ENCODE measurements around the gene GFY. TPM values are rescaled to one million over a fixed set of nuclear protein-coding genes. Genes with fewer than 3 reads are reported as not detected.

GFY gene
- polyA plus RNA-seq = not detected

GRCh38 chr19:49425178-49425577 lies at the start of gene GFY:
TSS of gene GFY (plus strand) at chr19:49425388. CDS start at chr19:49426431, 1,043 bp downstream.
- Histone ChIP-seq H3K4me3 (ENCODE audit: low read depth in 1 of 2, low read length in 2 of 2) (no peak within 1 kb of the TSS), H3K36me3 (ENCODE audit: control insufficient read depth in 2 of 2, insufficient read depth in 2 of 2, low read length in 1 of 2) (no peaks in the 10 kb centered on the region), H3K27ac (ENCODE audit: low read depth in 2 of 2, low read length in 1 of 2) (no peak within 1 kb of the TSS), H3K27me3 (ENCODE audit: control insufficient read depth in 1 of 2, insufficient read depth in 2 of 2, low read length in 2 of 2) (peaks cover 0 to 34% of the 10 kb centered on the region in 2 donors), H3K9me3 (ENCODE audit: control insufficient read depth in 2 of 2, insufficient read depth in 1 of 2, low read depth in 1 of 2, low read length in 1 of 2) (no peaks in the 10 kb centered on the region), H3K4me1 (ENCODE audit: control insufficient read depth in 2 of 2, insufficient read depth in 2 of 2, low read length in 1 of 2) (peaks cover 2 to 16% of the 10 kb centered on the region in 2 donors)
- 45 to 55% methylated on average over 7 of the region's 7 CpGs for WGBS, 2 donors

GRCh38 chr19:49378512-49378911 lies 46.7 kb upstream of the GFY start:
- no peaks in the 10 kb centered on the region for H3K4me1 ChIP-seq (ENCODE audit: control insufficient read depth in 2 of 2, insufficient read depth in 2 of 2, low read length in 1 of 2)
- no peak overlapping the region for H3K4me3 ChIP-seq (ENCODE audit: low read depth in 1 of 2, low read length in 2 of 2)
- H3K36me3 ChIP-seq (ENCODE audit: control insufficient read depth in 2 of 2, insufficient read depth in 2 of 2, low read length in 1 of 2) = no peaks in the 10 kb centered on the region
- no peaks in the 10 kb centered on the region for H3K27me3 ChIP-seq (ENCODE audit: control insufficient read depth in 1 of 2, insufficient read depth in 2 of 2, low read length in 2 of 2)
- WGBS, 2 donors = 69 to 86% methylated on average over 3 of the region's 3 CpGs
- no peaks in the 10 kb centered on the region for H3K9me3 ChIP-seq (ENCODE audit: control insufficient read depth in 2 of 2, insufficient read depth in 1 of 2, low read depth in 1 of 2, low read length in 1 of 2)
- no peak overlapping the region for H3K27ac ChIP-seq (ENCODE audit: low read depth in 2 of 2, low read length in 1 of 2)

- no peaks in the 10 kb centered on the region for H3K36me3 ChIP-seq (ENCODE audit: control insufficient read depth in 2 of 2, insufficient read depth in 2 of 2, low read length in 1 of 2)
- WGBS, 2 donors = 92 to 96% methylated on average over 3 of the region's 3 CpGs
- H3K4me1 ChIP-seq (ENCODE audit: control insufficient read depth in 2 of 2, insufficient read depth in 2 of 2, low read length in 1 of 2) = no peaks in the 10 kb centered on the region
- no peak overlapping the region for H3K4me3 ChIP-seq (ENCODE audit: low read depth in 1 of 2, low read length in 2 of 2)
- H3K27me3 ChIP-seq (ENCODE audit: control insufficient read depth in 1 of 2, insufficient read depth in 2 of 2, low read length in 2 of 2) = no peaks in the 10 kb centered on the region
- H3K27ac ChIP-seq (ENCODE audit: low read depth in 2 of 2, low read length in 1 of 2) = no peak overlapping the region
- H3K9me3 ChIP-seq (ENCODE audit: control insufficient read depth in 2 of 2, insufficient read depth in 1 of 2, low read depth in 1 of 2, low read length in 1 of 2) = no peaks in the 10 kb centered on the region
Observed at GRCh38 chr19:49380391-49380790, 44.8 kb upstream of the GFY start.

GRCh38 chr19:49382639-49383038 lies 42.5 kb upstream of the GFY start:
- Histone ChIP-seq H3K9me3 (ENCODE audit: control insufficient read depth in 2 of 2, insufficient read depth in 1 of 2, low read depth in 1 of 2, low read length in 1 of 2) (no peaks in the 10 kb centered on the region), H3K27me3 (ENCODE audit: control insufficient read depth in 1 of 2, insufficient read depth in 2 of 2, low read length in 2 of 2) (no peaks in the 10 kb centered on the region), H3K4me1 (ENCODE audit: control insufficient read depth in 2 of 2, insufficient read depth in 2 of 2, low read length in 1 of 2) (no peaks in the 10 kb centered on the region), H3K4me3 (ENCODE audit: low read depth in 1 of 2, low read length in 2 of 2) (no peak overlapping the region), H3K27ac (ENCODE audit: low read depth in 2 of 2, low read length in 1 of 2) (no peak overlapping the region), H3K36me3 (ENCODE audit: control insufficient read depth in 2 of 2, insufficient read depth in 2 of 2, low read length in 1 of 2) (no peaks in the 10 kb centered on the region)
- WGBS, 2 donors = 89 to 93% methylated on average over 5 of the region's 5 CpGs

GRCh38 chr19:49383599-49383998 lies 41.6 kb upstream of the GFY start:
- H3K36me3 ChIP-seq (ENCODE audit: control insufficient read depth in 2 of 2, insufficient read depth in 2 of 2, low read length in 1 of 2) = no peaks in the 10 kb centered on the region
- no peaks in the 10 kb centered on the region for H3K4me1 ChIP-seq (ENCODE audit: control insufficient read depth in 2 of 2, insufficient read depth in 2 of 2, low read length in 1 of 2)
- 50% methylated on average over 1 of the region's 1 CpG for WGBS, 2 donors
- H3K9me3 ChIP-seq (ENCODE audit: control insufficient read depth in 2 of 2, insufficient read depth in 1 of 2, low read depth in 1 of 2, low read length in 1 of 2) = no peaks in the 10 kb centered on the region
- H3K27me3 ChIP-seq (ENCODE audit: control insufficient read depth in 1 of 2, insufficient read depth in 2 of 2, low read length in 2 of 2) = no peaks in the 10 kb centered on the region
- H3K4me3 ChIP-seq (ENCODE audit: low read depth in 1 of 2, low read length in 2 of 2) = no peak overlapping the region
- no peak overlapping the region for H3K27ac ChIP-seq (ENCODE audit: low read depth in 2 of 2, low read length in 1 of 2)

- H3K4me3 ChIP-seq (ENCODE audit: low read depth in 1 of 2, low read length in 2 of 2) = no peak within 1 kb of the TSS
Observed at GRCh38 chr19:49387936-49388372, 37.2 kb upstream of the GFY start, which contains the start of gene KASH5. TSS of gene KASH5 (plus strand) at chr19:49388249. CDS start at chr19:49390884, 2,635 bp downstream.

GRCh38 chr19:49389406-49389805 lies 35.8 kb upstream of the GFY start:
- Histone ChIP-seq H3K36me3 (ENCODE audit: control insufficient read depth in 2 of 2, insufficient read depth in 2 of 2, low read length in 1 of 2) (no peaks in the 10 kb centered on the region), H3K9me3 (ENCODE audit: control insufficient read depth in 2 of 2, insufficient read depth in 1 of 2, low read depth in 1 of 2, low read length in 1 of 2) (no peaks in the 10 kb centered on the region), H3K4me1 (ENCODE audit: control insufficient read depth in 2 of 2, insufficient read depth in 2 of 2, low read length in 1 of 2) (no peaks in the 10 kb centered on the region), H3K4me3 (ENCODE audit: low read depth in 1 of 2, low read length in 2 of 2) (no peak overlapping the region), H3K27me3 (ENCODE audit: control insufficient read depth in 1 of 2, insufficient read depth in 2 of 2, low read length in 2 of 2) (no peaks in the 10 kb centered on the region), H3K27ac (ENCODE audit: low read depth in 2 of 2, low read length in 1 of 2) (no peak overlapping the region)
- WGBS, 2 donors = 79 to 86% methylated on average over 20 of the region's 20 CpGs

More at GRCh38 chr19:49387936-49388372, 37.2 kb upstream of the GFY start, which contains the start of gene KASH5:
- Histone ChIP-seq H3K36me3 (ENCODE audit: control insufficient read depth in 2 of 2, insufficient read depth in 2 of 2, low read length in 1 of 2) (no peaks in the 10 kb centered on the region), H3K9me3 (ENCODE audit: control insufficient read depth in 2 of 2, insufficient read depth in 1 of 2, low read depth in 1 of 2, low read length in 1 of 2) (no peaks in the 10 kb centered on the region), H3K4me1 (ENCODE audit: control insufficient read depth in 2 of 2, insufficient read depth in 2 of 2, low read length in 1 of 2) (no peaks in the 10 kb centered on the region), H3K27ac (ENCODE audit: low read depth in 2 of 2, low read length in 1 of 2) (no peak within 1 kb of the TSS), H3K27me3 (ENCODE audit: control insufficient read depth in 1 of 2, insufficient read depth in 2 of 2, low read length in 2 of 2) (no peaks in the 10 kb centered on the region)
- 36 to 56% methylated on average over 39 to 40 of the region's 40 CpGs for WGBS, 2 donors

- 61 to 62% methylated on average over 26 of the region's 26 CpGs for WGBS, 2 donors
- Histone ChIP-seq H3K27ac (ENCODE audit: low read depth in 2 of 2, low read length in 1 of 2) (no peak overlapping the region), H3K9me3 (ENCODE audit: control insufficient read depth in 2 of 2, insufficient read depth in 1 of 2, low read depth in 1 of 2, low read length in 1 of 2) (no peaks in the 10 kb centered on the region), H3K27me3 (ENCODE audit: control insufficient read depth in 1 of 2, insufficient read depth in 2 of 2, low read length in 2 of 2) (no peaks in the 10 kb centered on the region), H3K4me3 (ENCODE audit: low read depth in 1 of 2, low read length in 2 of 2) (no peak overlapping the region), H3K36me3 (ENCODE audit: control insufficient read depth in 2 of 2, insufficient read depth in 2 of 2, low read length in 1 of 2) (no peaks in the 10 kb centered on the region), H3K4me1 (ENCODE audit: control insufficient read depth in 2 of 2, insufficient read depth in 2 of 2, low read length in 1 of 2) (no peaks in the 10 kb centered on the region)
Observed at GRCh38 chr19:49390131-49390928, 34.9 kb upstream of the GFY start.

- H3K36me3 ChIP-seq (ENCODE audit: control insufficient read depth in 2 of 2, insufficient read depth in 2 of 2, low read length in 1 of 2) = no peaks in the 10 kb centered on the region
- H3K27me3 ChIP-seq (ENCODE audit: control insufficient read depth in 1 of 2, insufficient read depth in 2 of 2, low read length in 2 of 2) = no peaks in the 10 kb centered on the region
- no peak overlapping the region for H3K27ac ChIP-seq (ENCODE audit: low read depth in 2 of 2, low read length in 1 of 2)
- no peaks in the 10 kb centered on the region for H3K4me1 ChIP-seq (ENCODE audit: control insufficient read depth in 2 of 2, insufficient read depth in 2 of 2, low read length in 1 of 2)
- H3K9me3 ChIP-seq (ENCODE audit: control insufficient read depth in 2 of 2, insufficient read depth in 1 of 2, low read depth in 1 of 2, low read length in 1 of 2) = no peaks in the 10 kb centered on the region
- WGBS, 2 donors = 50 to 52% methylated on average over 9 of the region's 9 CpGs
- H3K4me3 ChIP-seq (ENCODE audit: low read depth in 1 of 2, low read length in 2 of 2) = no peak overlapping the region
Observed at GRCh38 chr19:49390929-49391359, 34.2 kb upstream of the GFY start.

Measured in esophagus (tissue), 2 donors.